Lower lobe of right lung (tissue), 2 donors: Measurements from ENCODE around the gene TCEA3. TPM values are rescaled to one million over a fixed set of nuclear protein-coding genes. Genes with fewer than 3 reads are reported as not detected.

Experiments
- ATAC-seq, 2 donors: fragments of 200-7000 bp; cut with Tn5 transposase; one replicate each; pipeline ENCODE4 v1.9.1; 2020 to 2022; ENCODE audit warnings: mild to moderate bottlenecking in 2 of 2, moderate library complexity in 2 of 2
- DNase-seq: peaks from one replicate; pipeline ENCODE4 v3.0.0-alpha.2; 2020
- H3K27ac ChIP-seq: fragments of 200-600 bp; one replicate; pipeline ENCODE4 v1.8.0; 2022
- H3K27me3 ChIP-seq: fragments of 200-600 bp; one replicate; pipeline ENCODE4 v1.8.0; 2022; ENCODE audit warnings: low read depth
- H3K36me3 ChIP-seq: fragments of 200-600 bp; one replicate; pipeline ENCODE4 v1.8.0; 2022; ENCODE audit warnings: mild to moderate bottlenecking
- H3K4me1 ChIP-seq: fragments of 200-600 bp; one replicate; pipeline ENCODE4 v1.8.0; 2022
- H3K4me3 ChIP-seq: fragments of 200-600 bp; one replicate; pipeline ENCODE4 v1.8.0; 2022; ENCODE audit warnings: mild to moderate bottlenecking
- H3K9me3 ChIP-seq: fragments of 200-600 bp; one replicate; pipeline ENCODE4 v1.8.0; 2022
- CTCF ChIP-seq: fragments of 200-600 bp; IDR thresholded peaks from one replicate; pipeline ENCODE4 v1.8.0; 2022; ENCODE audit warnings: antibody characterized with exemption, mild to moderate bottlenecking
- intact Hi-C: fragments of 100-400 bp; cut with DNase I; formaldehyde crosslinking; loops from one replicate; pipeline ENCODE4 v1.11.0; 2022
- total RNA-seq: library from RNA; stranded (reverse); fragmentation: NEBNext Ultra II Directional; extraction: Animal tissue kit (Norgen Biotek cat#: 25700); gene quantifications from one replicate; pipeline ENCODE4 v1.2.1, GENCODE V29; 2021
- donor health status: DM: no; HTN: yes; CAD: no; lungs with severe emphysema.

Gene TCEA3
- total RNA-seq, 1 donor from 2014 or later, result 41.9 TPM

DNA sequence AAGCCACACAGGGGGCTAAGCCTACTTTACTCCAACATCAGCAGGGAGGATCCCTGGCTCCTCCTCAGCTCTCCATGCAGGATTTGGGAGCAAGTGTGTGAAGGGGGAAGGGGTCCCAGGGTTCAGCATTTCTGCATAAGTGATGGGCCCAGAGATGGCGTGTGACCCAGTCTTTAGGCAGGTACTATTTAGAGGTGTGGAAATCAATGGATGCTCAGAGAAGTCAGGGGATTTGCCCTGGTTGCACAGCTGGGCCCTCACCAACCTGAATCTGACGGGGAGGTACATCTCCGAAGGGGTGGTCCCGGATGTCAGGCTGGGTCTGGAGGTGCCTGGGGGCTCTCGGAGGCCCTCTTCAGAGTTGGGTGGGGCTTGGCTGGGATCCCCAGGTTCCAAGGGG is 6.9 kb upstream of the TCEA3 start:
- H3K27me3 ChIP-seq, result no peaks in the 10 kb centered on the region
- H3K4me1 ChIP-seq, result no peaks in the 10 kb centered on the region
- no peak for TF ChIP-seq CTCF
- DNase-seq (no peak), ATAC-seq (no peak)
- H3K9me3 ChIP-seq, result no peaks in the 10 kb centered on the region
- peaks cover 56% of the 10 kb centered on the region for H3K36me3 ChIP-seq
- H3K4me3 ChIP-seq, result no peak overlapping the region
- no peak overlapping the region for H3K27ac ChIP-seq
- intact Hi-C loops, result no loop called here

- Histone ChIP-seq H3K27me3 (no peaks in the 10 kb centered on the region), H3K9me3 (no peaks in the 10 kb centered on the region), H3K4me3 (no peak overlapping the region), H3K36me3 (peaks cover 51% of the 10 kb centered on the region), H3K4me1 (no peaks in the 10 kb centered on the region), H3K27ac (no peak overlapping the region)
- TF ChIP-seq CTCF, result no peak
- DNase-seq, result no peak
- intact Hi-C loops, result no loop called here
- no peak for ATAC-seq
Observed at GRCh38 chr1:23430803-23431202, 6.3 kb upstream of the TCEA3 start.

DNA sequence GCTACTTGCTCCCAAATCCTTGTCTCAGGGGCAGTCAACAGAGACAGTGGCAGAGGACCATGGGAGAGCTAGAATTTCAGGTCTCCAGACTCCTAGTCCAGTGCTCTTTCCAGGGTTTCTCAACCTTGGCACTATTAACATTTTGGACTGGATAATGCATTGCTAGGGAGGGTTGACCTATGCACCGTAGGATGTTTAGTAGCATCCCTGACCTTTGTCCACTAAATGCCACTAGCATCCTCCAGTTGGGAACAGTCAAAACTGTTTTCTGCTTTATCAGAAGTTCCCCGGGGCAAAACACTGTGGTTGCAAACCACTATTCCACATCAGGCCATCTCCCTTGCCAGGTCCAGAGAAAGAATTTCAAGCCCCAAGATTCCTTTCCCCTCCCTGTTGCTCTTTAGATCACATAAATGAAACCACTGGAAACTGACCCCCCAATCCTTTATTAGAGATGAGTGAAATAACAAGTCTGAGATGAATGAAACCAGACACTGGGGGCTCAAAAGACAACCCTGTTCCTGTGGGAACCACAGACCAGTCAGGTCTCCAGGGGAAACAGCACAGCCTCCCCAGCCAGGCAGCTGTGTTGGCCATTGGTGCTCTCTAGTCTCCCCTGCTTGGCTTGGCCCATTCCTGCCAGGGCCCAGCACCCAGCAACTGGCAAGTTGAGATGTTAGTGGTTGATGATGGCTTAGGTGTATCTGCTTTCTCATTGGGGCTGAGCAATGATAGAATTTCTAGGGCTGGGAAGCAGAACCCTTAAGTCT is 3.8 kb upstream of the TCEA3 start:
- H3K4me3 ChIP-seq, result no peak overlapping the region
- H3K27ac ChIP-seq, result no peak overlapping the region
- H3K27me3 ChIP-seq, result no peaks in the 10 kb centered on the region
- no peak for DNase-seq
- TF ChIP-seq CTCF, result no peak
- intact Hi-C loops, result no loop called here
- peaks cover 37% of the 10 kb centered on the region for H3K36me3 ChIP-seq
- no peaks in the 10 kb centered on the region for H3K9me3 ChIP-seq
- peaks cover 10% of the 10 kb centered on the region for H3K4me1 ChIP-seq
- no peak for ATAC-seq

- ATAC-seq, result no peak
- no peak for DNase-seq
- H3K4me1 ChIP-seq, result peaks cover 17% of the 10 kb centered on the region
- intact Hi-C loops, result no loop called here
- H3K4me3 ChIP-seq, result no peak overlapping the region
- no peak for TF ChIP-seq CTCF
- no peak overlapping the region for H3K27ac ChIP-seq
- peaks cover 30% of the 10 kb centered on the region for H3K36me3 ChIP-seq
- no peaks in the 10 kb centered on the region for H3K9me3 ChIP-seq
- H3K27me3 ChIP-seq, result no peaks in the 10 kb centered on the region
Observed at GRCh38 chr1:23427550-23427949, 3.0 kb upstream of the TCEA3 start.

DNA sequence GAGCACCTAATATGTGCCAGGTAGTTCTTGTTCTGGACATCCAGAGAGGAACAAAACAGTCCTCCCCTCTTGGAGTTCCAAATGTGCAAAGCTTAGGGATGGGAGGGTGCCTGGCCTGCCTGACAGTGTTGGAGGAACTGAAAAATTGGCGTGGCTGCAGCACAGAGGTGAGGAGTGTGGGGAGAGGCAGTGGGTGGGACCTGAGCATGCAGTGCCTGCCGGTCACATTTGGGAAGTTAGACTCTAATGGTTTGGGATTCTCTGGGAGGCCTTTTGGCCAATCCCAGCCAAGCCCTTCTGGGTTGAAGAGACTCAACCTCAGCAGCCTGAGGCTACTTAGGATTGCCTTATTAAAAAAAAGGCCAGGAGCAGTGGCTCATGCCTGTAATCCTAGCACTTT is 2.3 kb upstream of the TCEA3 start:
- intact Hi-C loops, result no loop called here
- no peak for TF ChIP-seq CTCF

More for the DNA sequence above, 2.3 kb upstream of the TCEA3 start:
- Histone ChIP-seq H3K27me3 (no peaks in the 10 kb centered on the region), H3K4me3 (no peak overlapping the region), H3K36me3 (peaks cover 22% of the 10 kb centered on the region), H3K9me3 (no peaks in the 10 kb centered on the region), H3K4me1 (peaks cover 25% of the 10 kb centered on the region), H3K27ac (no peak overlapping the region)
- DNase-seq (no peak), ATAC-seq (no peak)
